Kidney epithelial cell (primary cell): ENCODE data around the gene PDE6A. TPM values are rescaled to one million over a fixed set of nuclear protein-coding genes. Genes with fewer than 3 reads are reported as not detected.
A peak's percentile ranks its signal among the peaks of the same experiment; 100 is the strongest.

Experiments used
- DNase-seq: peaks from one replicate; pipeline ENCODE4 v3.0.0-alpha.2; 2010; ENCODE audit warnings: low read depth
- H3K27me3 ChIP-seq: 2 replicates; pipeline ENCODE4 v1.6.0; 2011; ENCODE audit warnings: low read length; ENCODE audit not compliant: control insufficient read depth, insufficient read depth
- H3K36me3 ChIP-seq: 2 replicates; pipeline ENCODE4 v1.5.1; 2011; ENCODE audit warnings: low read length; ENCODE audit not compliant: control insufficient read depth, insufficient read depth
- H3K4me3 ChIP-seq: 2 replicates; pipeline ENCODE4 v1.5.1; 2011; ENCODE audit warnings: low read depth, mild to moderate bottlenecking, control low read depth, low read length
- total RNA-seq: library from RNA; depleted of rRNA; stranded (reverse); fragments of >200 nt; gene quantifications from 2 replicates; pipeline ENCODE4 v1.2.3, GENCODE V29; 2015
- TF ChIP-seq, protein P1 (sequence below): IDR thresholded peaks from 2 replicates; pipeline ENCODE4 v1.5.1; 2011; ENCODE audit warnings: mild to moderate bottlenecking, moderate library complexity, low read length, control low read depth, inconsistent platforms; ENCODE audit not compliant: insufficient read depth, poor library complexity, severe bottlenecking

The PDE6A gene
- total RNA-seq, 1 donor from 2014 or later = not detected

DNA sequence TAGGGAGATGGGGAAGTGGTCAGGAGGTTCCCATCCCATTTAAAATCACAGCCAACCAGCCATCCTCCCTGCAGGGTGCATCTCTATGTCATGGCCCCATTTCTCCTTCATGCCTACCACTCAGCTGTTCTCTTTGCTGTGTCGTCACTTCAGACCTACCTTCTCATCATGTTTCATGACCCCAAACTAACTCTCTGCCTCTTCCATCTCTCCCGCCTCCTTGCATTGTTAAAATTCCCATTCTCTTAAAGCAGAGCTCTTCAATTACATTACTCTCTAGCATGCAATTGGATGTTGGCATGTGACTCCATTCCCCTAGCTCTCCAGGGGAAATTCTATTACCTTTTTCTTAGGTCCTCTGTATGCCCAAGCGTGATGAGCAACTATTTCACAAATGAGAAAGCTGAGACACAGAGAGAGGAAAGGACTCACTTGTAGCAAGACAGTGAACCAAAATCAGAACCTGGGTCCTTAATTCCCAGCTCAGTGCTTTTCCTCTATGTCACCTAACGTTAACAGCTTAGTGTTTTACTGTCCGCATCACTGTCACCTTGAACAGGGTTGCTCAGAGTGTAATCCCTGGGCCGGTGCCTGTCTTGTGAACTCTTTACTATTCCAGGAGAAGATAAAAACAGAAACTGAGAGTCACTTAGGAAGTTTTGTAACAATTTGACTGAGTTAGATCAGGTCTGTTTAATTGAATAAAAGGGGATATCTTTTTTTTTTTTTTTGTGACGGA, 28.1 kb downstream of the PDE6A start:
- TF ChIP-seq, protein P1, sequence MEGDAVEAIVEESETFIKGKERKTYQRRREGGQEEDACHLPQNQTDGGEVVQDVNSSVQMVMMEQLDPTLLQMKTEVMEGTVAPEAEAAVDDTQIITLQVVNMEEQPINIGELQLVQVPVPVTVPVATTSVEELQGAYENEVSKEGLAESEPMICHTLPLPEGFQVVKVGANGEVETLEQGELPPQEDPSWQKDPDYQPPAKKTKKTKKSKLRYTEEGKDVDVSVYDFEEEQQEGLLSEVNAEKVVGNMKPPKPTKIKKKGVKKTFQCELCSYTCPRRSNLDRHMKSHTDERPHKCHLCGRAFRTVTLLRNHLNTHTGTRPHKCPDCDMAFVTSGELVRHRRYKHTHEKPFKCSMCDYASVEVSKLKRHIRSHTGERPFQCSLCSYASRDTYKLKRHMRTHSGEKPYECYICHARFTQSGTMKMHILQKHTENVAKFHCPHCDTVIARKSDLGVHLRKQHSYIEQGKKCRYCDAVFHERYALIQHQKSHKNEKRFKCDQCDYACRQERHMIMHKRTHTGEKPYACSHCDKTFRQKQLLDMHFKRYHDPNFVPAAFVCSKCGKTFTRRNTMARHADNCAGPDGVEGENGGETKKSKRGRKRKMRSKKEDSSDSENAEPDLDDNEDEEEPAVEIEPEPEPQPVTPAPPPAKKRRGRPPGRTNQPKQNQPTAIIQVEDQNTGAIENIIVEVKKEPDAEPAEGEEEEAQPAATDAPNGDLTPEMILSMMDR = no peak
- Histone ChIP-seq H3K4me3 (no peak overlapping the region), H3K36me3 (no peaks in the 10 kb centered on the region), H3K27me3 (no peaks in the 10 kb centered on the region)
- no peak for DNase-seq

GRCh38 chr5:149915392-149916260, 29.0 kb downstream of the PDE6A start:
- no peaks in the 10 kb centered on the region for H3K27me3 ChIP-seq
- DNase-seq = no peak
- H3K36me3 ChIP-seq = no peaks in the 10 kb centered on the region
- TF ChIP-seq, protein P1 = no peak
- no peak overlapping the region for H3K4me3 ChIP-seq

DNA sequence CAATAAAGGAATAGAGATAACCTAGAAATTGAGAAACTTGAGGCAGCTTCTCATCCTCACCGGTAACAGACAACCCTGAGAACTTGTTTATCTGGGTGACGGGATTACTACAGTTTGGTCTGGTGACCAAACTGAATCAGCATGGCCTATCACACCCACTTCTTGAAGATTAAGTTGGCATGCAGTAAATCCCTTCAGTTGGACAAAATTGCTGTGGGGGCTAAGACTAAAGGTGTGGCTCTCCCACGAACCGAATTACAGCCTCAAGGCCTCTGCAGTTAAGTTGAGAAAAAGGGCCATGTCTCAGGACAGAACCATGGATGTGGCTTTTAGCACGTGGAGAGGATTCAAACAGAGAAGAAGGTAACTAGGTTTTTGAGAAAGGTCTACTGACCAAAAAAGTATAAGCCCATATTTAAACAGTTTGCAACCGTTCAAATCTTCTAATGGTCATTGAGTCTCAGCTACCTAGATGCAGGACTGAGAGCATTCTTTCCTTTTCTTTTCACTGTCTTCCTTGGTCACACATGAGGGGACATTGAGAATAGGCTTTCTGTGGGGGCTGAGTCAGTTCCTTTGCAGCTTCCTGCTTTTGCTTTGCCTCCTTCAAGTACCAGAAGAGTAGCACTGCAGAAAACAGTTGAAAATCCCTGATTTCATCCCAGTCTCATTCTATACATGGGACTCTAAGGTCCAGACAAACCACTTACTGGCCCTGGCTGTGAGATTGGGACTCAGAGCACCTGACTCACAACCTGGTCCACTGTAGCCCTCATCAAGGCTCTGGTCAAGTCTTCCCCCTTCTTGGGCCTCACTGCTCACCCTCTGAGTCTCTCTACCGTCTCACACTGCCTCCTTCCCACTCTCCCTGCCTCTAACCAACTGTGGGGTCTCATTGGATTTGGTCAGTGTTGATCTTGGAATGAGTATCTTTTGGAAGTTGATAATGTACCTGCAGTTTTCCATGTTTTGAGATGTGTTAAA, 30.9 kb downstream of the PDE6A start:
- no peaks in the 10 kb centered on the region for H3K27me3 ChIP-seq
- no peaks in the 10 kb centered on the region for H3K36me3 ChIP-seq
- TF ChIP-seq, protein P1 = no peak
- peak; percentile 80 for DNase-seq
- no peak overlapping the region for H3K4me3 ChIP-seq

DNA sequence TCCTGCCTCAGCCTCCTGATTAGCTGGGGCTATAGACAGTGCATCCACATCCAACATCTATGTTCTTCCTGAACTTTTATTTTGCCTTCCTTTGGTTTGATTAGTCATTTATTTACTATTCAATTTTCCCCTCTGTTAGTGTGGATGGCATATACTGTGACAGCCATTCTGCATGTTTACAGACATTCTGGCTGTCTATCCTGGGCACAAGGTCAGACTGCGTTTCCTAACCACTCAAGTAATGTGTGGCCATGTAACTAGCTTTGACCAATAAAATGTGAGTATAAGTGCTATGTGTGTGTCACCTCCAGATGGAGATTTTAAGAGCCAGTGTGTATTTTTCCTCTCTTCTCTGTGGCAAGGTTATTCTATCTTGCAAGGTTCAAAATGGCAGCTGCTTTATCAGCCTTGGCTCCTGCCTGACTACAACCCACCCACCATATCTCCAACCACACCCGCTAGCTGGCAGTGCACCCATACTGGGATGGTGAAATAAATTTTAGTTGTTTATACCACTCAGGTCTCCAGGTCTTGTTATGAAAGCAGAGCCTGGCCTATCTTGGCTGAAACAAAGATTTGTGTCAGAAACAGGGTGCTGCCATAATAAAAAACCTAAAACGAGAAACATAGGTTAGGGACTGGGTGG, 32.2 kb downstream of the PDE6A start:
- TF ChIP-seq, protein P1 = no peak
- no peak overlapping the region for H3K4me3 ChIP-seq
- no peak for DNase-seq
- no peaks in the 10 kb centered on the region for H3K27me3 ChIP-seq
- no peaks in the 10 kb centered on the region for H3K36me3 ChIP-seq

- DNase-seq = no peak
- TF ChIP-seq, protein P1 = no peak
Measured at GRCh38 chr5:149911031-149911430, 33.6 kb downstream of the PDE6A start.

More at GRCh38 chr5:149911031-149911430, 33.6 kb downstream of the PDE6A start:
- Histone ChIP-seq H3K36me3 (no peaks in the 10 kb centered on the region), H3K4me3 (no peak overlapping the region), H3K27me3 (no peaks in the 10 kb centered on the region)
